HG03060 (cell line): ENCODE results near the gene SNAP23.

Experiments
- ATAC-seq: cut with Tn5 transposase; IDR thresholded peaks from one replicate; pipeline ENCODE4 v1.9.1; 2021; ENCODE audit warnings: low read depth, moderate number of reproducible peaks; ENCODE audit not compliant: unreplicated experiment

SNAP23 gene

DNA sequence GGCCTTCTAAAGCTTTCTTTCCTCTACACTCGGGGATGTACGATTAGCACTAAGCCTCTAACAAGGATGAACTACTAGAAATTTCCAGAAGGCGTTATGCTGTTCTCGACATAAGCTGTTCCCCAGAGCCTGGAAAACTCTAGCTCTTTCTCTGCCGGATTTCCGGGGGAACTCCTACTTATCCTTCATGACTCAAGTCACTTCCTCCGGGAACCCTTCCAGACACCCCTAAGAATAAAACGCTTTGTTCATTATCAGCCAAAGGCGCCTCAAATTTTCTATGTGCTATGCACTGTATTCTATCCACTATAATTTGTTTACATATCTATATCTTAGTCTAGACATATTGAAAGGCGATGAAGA lies 455 bp upstream of the SNAP23 start:
- ATAC-seq: no peak

DNA sequence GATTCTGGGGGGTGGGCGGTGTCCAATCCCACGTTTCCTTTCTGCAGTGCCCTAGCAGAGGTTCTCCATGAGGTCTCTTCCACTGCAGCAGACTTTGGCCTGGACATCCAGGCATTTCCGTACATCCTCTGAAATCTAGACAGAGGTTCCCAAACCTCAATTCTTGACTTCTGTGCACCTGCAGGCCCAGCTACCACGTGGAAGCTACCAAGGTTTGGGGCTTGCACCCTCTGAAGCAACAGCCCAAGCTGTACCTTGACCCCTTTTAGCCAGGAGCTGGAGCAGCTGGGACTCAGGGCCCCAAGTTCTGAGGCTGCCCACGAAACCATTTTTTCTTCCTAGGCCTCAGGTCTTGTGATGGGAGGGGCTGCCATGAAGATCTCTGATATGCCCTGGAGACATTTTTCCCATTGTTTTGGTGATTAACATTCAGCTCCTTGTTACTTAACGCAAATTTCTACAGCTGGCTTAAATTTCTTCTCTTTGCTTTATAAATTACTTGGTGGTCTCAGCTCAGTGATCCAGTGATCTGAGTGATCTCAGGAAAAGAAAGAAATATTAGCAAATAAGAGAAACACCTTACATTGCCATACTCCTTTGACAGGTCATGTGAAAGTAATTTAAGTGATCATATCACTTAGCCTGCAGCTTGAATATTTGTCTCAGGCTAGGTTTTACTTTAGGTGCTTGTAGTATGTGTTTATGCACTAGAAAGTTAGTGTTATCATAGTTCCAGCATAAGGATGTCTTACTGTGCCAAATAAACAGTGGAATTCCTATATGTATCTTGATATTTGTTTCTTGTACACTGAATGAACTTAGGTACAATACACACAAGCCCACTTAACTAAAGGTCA lies 3.0 kb downstream of the SNAP23 start:
- ATAC-seq: no peak

DNA sequence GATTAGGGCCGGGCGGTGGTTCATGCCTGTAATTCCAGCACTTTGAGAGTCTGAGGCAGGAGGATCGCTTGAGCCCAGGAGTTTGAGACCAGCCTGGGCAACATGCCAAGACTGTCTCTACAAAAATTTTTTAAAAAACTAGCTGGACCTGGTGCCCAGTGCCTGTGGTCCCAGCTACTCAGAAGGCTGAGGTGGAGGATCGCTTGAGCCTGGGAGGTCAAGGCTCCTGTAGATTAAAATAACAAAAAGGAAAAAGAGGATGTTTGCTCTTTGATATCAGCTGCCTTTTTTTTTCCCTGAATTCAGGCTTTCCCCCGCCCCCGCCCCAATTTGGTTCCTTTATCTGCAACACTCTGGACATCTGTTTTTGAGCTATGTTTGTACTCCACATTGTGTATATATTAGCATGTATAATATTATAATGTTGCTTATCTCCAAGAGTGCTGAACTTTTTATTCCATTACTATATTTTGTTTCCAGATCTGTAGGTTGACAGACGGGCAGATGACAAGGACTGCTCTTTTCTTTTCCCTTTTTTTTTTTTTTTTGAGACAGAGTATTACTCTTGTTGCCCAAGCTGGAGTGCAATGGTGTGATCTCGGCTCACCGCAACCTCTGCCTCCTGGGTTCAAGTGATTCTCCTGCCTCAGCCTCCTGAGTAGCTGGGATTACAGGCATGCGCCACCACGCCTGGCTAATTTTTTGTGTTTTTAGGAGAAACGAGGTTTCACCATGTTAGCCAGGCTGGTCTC lies 4.6 kb downstream of the SNAP23 start:
- ATAC-seq: no peak

DNA sequence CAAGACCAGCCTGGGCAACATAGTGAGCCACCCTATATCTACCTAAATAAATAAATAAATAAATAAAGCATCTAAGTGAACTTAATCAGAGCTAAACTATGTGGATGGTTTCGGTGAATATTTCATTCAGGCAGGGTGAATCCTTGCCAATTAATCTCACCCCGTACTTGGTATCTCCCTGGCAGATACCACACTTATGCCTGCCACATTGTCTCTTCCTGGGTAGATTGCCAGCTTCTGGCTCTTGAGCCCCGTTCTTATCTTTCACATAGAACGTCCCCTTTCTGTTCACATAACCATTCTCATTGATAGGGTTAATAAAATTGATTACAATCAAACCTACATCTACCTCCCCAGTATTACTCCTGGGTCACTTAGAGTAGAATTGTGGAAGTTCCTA lies 7.0 kb downstream of the SNAP23 start:
- no peak for ATAC-seq

DNA sequence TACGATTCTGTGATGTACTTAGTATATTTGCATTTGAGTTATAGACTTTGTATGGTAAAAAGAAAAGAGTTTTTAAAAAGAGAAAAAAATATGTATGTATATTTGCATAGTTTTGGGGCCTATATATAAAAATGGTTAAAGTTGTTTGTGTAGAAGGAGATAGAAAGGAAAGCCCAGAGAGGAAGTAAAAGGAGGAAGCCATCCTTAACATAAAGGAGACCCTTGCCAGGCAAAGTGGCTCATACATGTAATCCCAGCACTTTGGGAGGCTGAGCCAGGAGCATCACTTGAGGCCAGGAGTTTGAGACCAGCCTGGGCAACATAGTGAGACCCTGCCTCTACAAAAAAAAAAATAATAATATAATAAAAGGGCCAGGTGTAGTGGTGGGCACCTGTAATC lies 8.4 kb downstream of the SNAP23 start:
- ATAC-seq: no peak

DNA sequence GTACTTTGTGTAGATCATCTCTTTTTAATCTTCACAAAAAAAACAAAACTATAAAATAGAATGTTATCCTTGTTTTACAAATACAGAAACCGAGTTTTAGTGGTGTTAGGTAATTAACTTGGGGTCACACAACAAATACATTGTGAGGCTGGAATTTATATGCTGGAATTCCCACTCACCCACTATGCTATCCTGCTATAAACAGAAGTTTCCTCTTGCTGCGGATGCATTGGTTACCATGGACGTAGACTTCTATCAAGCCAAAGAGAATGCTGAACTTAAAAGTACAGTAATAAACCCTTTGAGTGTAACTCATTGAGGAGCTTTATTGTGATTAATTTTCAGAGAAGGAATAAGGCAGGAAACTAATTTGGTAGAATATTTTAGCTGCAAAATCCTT lies 9.2 kb downstream of the SNAP23 start:
- ATAC-seq: peak; percentile 9

DNA sequence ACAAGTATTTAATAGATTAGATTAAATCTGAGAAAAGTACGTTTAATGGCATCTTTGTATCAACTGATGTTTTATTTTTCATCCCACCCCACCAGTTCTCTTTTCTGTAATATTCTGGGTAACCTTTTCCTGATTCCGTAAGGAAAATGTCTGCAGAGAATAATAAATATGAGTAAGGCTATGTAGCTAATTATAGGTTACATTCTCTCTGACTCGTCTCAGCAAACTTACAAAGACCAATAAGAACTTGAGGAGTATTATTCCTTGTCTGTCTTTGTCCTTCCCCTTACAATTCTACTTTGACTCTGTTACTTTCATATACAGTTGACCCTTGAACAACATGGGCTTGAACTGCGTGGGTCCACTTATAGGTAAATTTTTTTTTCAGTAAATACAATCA lies 12.1 kb downstream of the SNAP23 start:
- no peak for ATAC-seq

DNA sequence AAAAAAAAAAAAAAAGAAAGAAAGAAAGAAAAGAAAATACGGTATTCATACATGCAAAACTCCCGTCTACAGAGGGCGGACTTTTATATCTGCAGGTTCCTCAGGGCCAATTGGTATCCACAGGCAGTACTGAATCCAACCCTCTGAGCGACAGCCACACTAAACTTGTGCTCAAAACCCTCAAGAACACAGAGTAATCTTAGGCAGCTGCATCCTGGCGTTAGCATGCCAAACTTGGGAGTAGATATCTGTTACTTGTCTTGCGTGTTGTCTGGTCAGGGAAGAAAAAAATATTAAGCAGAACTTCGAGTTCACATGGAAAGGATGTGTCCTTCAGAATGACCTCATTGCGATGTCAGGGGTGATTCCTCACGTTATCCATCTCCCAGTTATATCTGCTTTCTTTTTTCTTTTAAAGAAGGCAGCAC lies 12.8 kb downstream of the SNAP23 start:
- ATAC-seq: no peak

DNA sequence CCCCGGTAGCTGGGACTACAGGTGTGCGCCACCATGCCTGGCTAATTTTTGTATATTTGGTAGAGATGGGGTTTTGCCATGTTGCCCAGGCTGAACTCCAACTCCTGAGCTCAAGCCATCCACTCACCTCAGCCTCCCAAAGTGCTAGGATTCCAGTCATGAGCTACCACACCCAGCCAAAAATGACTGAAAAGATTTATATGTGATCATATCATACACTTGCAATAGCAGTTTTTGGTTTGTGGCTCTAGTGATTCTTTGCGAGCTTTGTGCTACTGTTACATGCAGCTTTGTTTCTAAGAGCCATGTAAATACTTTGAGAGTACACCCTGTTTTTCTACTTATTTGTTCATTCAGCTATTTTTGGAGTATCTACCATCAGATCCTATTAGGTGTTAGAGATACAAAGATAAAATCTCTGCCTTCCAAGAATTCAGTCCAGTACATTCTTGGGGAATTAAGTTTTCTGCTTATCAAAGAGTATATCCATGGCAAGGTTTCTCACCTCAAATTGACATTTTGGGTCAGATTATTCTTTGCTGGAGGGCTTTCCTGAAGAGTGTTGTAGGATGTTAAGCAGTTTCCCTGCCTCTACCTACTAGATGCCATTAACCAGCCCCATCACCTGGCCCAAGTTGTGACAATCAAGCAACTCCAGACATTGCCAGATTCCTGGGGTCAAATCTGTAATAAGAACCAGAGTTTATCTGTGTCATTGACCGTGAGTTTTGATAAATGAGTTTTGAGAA lies 15.0 kb downstream of the SNAP23 start:
- ATAC-seq: no peak

DNA sequence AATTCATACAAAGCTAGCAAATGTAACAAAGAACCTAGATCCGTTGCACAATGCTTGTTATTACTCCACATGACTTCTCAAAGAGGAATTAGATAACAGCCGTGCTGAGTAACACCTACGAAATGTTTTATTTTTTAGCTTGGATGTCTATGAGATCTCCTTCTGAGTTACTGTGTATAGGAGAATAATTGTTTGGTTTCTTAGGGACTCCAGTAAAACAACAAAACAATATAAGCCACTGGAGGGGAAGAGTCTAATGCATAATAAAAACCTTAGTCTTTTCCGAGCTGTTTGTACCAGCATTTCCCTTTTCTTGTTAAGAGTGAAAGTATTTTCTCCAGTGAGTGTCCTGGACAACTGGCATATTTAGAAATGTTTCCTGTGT lies 15.6 kb downstream of the SNAP23 start:
- ATAC-seq: no peak

DNA sequence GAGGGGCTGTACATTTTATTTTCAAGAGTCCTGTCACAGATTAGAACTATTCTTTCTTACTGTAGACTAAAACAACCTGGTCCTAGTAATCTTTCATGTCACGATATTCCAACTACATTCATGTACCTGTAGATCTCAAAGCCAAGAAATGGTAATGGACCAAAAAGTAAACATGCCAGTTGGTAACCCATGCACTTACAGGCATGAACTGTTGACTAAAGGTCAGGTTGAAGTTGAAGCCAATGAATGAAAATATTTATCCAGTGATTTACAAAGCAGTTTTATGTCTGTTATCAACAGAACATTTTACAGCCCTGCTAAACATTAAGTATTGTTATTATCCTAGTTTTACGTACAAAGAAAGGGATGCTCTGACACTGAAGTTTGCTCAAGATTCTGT lies 27.9 kb downstream of the SNAP23 start:
- ATAC-seq: no peak

DNA sequence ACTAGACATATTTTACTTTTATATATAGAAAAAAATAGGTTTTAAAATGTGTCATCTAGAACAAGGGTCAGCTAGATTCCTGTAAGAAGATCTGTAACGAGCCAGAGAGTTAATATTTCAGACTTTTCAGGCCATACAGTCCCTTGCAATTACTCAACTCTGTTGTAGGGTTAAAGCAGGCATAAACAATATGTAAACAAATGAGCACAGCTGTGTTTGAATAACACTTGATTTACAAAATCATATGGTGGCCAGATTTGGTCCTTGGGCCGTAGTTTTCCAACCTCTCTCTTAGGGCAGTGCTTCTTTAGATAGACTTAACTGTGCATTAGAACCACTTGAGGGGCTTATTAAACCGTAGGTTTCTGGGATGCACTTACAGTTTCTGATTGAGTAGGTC lies 33.5 kb downstream of the SNAP23 start:
- ATAC-seq: no peak

DNA sequence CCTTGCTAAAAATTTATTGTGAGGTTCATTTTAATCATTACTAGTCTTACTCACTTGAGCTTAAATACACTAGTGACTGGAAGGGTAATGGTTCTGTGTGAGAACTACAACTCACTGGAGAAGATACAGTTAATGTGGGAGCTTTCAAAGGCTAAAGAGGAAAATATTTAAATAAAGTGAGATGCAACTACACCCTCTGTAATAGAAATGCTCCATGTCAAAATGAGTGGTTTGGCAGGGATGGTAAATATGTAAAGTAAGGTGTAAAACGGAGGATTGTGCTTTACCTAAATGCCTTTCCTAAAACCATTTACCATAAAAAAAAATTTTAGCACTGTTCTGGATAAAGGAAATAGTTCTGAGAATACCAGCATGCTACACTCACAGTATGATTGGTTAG lies 37.8 kb downstream of the SNAP23 start:
- no peak for ATAC-seq

DNA sequence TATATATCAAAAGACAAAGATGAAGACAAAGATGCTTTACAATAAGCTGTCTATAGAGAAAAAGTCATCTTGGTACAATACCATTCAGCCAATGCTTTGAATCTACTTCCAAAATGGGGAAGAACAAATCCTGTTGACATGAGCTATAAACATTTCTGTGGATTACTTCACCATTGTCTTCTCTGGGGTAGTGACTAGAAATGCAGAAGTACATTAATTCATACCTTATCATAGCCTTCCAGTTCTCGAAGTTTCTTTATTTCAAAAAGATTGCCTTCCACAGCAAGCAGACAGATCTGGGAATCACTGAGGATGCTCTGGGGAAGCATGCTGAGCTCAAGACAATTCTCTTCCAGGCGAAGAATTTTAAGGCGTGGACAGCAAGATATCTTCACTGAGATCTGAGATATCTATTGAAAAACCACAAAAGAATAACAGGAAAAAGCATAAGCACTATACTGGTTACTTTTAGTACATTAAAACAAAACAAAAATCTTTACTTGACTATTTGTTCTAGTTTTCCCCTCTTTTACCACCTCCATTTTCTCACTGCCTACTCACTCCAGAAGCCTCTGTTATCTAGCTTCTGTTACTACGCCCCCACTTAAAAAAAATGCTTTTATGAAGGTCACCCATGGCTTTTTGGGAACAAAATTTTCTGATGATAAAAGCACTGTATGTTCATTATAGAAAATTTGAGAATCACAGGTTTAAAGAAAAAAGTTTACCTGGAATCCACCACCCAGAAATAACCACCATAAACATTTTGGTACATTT lies 49.6 kb downstream of the SNAP23 start:
- no peak for ATAC-seq

DNA sequence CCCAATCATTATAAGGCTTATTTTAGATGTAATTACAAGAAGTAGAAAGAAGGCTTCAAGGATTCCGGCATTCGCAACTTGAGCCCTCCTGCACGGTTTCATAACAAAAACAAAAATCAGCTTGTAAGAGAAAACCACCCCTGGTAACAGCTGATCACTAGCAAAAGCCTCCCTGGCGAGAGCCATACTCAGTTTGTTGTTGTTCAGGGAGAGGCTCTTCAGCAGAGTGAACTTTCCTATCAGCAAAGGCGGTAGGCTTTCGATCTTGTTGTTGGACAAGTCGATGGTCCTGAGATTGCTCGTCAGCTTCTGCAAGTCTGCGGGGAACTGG lies 52.4 kb downstream of the SNAP23 start:
- no peak for ATAC-seq

DNA sequence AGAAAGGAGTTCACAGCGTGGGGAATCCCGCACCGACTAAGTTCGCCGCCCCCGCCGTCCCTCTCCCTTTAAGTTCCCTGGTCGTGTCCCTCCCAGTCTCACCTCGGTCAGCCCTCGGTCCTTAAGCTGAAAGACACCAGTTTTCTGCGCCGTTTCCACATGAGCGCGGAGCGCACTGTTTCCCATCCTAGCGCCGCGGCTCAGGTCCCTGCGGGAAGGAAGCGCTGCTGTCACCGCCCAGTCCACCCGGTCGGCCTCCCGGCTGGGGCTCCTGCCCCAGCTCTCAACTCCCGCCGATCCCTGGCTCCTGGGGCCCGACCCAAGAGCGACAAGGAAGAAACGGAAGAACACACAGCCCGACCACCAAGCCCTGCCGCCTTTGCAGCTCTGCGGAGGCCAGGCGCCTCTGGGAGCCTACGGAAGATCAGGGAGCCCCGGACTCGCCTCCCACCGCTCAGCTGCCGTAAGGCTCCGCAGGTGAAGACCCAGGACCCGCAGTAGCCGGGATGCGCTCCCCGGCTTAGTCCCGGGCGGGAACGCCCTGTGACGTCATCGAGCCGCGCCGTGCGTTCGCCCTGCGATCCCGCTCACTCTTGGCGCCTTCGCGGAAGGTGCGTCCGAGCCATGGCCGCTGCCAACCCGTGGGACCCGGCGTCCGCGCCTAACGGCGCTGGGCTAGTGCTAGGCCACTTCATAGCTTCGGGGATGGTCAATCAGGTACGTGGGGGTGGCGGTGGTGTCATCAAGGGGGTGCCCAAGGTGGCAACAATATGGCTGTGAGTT lies 53.0 kb downstream of the SNAP23 start, which contains the start of the genes HAUS2 and LRRC57:
TSS of gene HAUS2 (plus strand) at position 590 of the 783 bp plus-strand sequence. CDS start at position 625, 35 bp downstream.
TSS of gene LRRC57 (minus strand) at position 545 of the 783 bp plus-strand sequence. CDS start at position 186, 359 bp downstream.
- peak; percentile 60 for ATAC-seq

DNA sequence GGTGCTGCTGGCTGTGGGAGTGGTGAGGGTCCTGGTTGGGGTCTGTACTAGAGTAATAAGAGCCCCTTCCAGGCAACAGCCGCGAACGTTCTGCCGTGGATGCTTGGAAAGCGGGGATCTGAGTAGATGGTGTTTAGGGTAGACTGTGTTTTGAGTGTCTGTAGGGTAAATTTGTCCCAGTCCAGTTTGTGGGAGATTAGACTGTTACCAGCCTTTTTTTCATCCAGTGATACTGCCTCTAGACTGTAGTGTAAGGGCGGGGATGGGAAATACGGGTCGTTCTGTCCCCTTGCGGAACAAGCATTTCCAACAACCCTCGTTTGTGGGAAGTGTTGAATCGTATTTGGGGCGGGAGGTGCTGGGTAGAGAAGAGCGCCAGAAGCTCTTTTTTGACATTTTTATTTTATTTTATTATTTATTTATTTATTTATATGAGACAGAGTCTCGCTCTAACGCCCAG lies 53.6 kb downstream of the SNAP23 start:
- peak; percentile 8 for ATAC-seq

DNA sequence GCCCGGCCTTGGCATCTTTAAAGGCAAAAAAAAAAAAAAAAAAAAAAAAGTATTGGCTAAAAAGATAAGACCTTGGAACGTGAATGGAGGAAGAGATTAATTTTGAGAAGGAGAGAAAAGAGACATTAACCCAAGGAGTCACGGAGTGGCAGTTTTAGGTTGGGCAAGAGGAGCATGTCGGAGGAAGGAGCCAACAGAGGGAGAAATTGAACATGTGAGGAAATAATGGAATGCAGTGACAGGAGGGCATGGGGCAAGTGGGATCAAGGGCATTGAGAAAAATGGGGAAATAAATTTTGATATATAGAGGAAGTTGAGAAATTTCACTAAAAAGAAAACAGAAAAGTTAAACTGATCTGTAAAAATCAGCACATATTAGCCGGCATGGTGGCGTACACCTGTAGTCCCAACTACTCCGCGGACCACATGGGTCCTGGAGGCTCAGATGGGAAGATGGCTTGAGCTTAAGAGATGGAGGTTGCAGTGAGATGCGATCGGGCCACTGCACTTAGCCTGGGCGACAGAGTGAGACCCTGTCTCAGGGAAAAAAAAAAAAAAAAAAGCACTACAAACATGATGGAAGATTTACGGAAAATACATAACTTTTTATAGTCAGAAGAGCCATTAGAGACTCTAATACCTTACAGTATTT lies 54.4 kb downstream of the SNAP23 start:
- ATAC-seq: no peak

DNA sequence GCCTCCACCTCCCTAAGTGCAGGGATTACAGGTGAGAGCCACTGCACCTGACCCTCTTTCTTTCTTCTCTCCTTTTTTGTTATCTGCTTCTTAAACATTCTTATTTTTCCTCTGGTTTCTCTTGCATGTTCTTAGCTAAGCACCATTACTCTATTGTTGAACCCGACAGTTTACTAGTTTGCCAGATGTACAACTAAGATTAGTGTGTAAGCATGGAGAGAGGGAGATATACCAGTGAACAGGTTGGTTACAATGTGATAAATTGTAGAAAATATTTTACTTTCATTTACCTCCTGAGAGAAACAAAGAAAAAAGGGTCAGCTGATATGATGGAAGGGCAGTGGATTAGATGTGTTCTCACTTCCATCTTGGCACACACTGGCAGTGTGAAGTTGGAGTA lies 58.1 kb downstream of the SNAP23 start:
- no peak for ATAC-seq
